ENCODE measurements around the gene SIAH3.

The SIAH3 gene

DNA sequence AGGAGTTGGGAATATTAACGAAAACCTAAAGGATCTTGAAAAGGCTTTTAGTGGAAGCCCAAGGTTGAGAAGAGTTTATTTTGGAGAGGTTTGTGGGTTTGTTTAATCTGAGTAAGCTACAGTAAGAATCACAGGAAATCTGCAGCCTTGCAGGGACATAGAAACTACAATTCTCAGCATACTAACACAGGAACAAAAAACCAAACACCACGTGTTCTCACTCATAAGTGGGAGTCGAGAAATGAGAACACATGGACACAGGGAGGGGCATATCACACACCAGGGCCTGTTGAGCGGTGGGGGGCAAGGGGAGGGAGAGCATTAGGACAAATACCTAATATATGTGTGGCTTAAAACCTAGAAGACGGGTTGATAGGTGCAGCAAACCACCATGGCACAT, 8.7 kb upstream of the SIAH3 start:
- DNase-seq: no peak

DNA sequence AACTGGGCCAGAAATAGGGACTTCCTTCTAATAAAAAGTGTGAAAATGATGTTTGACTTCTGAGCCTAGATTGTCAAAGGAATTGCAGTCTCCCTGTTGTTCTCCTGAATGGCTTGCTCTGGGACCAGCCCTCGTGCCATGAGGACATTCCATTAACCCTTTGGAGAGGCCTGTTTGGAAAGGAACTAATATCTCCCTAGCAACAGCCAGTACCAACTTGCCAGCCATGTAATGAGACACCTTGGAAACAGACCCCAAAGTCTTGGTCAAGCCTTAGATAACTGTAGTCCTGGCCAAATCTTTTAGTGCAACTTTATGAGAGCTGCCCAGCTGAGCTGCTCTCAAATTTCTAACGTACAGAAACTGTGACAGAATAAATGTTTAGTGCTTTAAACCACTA, 8.2 kb upstream of the SIAH3 start:
- no peak for DNase-seq

DNA sequence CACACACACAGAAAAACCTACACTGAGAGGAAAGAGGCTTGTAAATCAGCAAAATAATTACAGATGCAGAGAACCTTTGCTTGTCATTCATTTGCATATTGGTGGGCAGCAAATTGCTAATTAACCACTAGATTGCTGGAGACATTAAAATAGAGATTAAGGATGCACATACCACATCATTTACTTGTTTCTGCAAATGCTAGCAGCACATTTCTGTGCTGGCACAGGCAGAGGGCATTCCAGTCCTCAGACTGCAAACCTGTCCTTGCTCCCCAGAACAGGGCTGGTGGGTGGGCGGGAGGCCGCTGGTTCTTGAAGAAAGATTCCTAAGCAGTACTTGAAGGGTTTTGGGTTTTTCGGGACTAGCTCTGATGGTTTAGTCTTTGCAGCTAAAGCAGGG, 941 bp upstream of the SIAH3 start:
- DNase-seq: no peak

DNA sequence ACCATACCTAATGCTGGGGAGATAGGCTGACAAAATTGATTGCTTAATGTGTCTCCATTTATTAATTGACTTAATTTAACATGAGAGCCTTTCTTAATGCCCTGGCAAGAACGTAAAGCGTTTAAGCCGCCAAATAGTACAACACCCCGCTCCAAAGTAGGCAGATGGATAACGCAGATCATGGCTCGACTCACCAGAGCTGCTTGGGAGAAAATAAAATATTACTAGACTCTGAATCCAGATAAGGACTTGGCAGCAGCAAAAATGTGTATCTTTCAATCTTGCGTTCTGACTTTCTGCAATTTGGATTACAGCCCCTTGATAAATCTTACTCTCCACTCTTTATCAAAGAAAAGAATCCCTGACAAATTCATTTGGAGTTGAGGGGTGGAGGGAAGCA, 403 bp upstream of the SIAH3 start:
- DNase-seq: no peak

DNA sequence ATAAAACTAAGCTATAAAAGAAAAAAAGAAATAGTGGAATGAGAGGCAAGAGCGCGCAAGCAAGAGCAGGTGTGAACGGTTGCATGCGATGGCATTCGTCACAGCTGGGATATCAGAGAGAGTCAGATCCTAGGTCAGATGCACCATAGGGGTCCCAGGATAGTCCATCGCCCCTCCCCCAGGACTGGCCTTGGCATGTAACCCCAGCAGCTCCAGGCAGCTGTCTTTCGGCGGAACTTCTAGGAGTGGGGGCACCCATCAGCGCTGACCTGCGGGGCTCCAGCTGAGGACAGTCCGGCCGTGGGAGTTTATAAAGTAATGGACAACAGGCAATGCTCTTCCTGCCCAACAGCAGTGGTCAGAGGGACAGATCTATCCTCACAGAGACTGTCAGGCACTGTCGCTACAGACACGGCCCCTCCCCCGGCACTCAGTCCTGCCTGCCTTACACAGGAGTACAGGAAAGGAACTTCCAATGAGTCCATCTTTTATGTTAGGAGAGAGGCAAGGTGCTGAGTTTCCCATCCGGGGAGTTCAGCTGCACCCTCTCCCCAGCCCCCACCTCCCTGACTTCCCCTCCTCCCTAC, 1.4 kb downstream of the SIAH3 start:
- DNase-seq: no peak

DNA sequence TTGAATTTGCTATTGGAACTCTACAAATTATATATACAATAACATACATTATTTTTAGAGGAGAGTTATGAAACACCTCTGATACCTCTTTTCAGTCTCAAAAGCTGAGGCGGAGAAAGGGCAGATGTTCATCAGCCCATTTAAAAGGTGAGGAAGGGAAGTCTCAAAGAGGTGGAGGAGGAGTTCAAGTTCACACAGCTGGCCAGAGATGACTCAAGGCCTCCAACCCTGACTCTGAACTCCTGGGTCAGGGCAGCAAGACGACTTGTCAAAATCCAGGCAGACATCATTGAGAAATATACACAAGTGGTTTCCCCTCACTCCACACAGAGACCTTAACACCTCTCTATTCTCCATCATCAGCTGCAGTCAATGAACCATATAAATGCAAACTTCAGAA, 2.1 kb downstream of the SIAH3 start:
- no peak for DNase-seq

DNA sequence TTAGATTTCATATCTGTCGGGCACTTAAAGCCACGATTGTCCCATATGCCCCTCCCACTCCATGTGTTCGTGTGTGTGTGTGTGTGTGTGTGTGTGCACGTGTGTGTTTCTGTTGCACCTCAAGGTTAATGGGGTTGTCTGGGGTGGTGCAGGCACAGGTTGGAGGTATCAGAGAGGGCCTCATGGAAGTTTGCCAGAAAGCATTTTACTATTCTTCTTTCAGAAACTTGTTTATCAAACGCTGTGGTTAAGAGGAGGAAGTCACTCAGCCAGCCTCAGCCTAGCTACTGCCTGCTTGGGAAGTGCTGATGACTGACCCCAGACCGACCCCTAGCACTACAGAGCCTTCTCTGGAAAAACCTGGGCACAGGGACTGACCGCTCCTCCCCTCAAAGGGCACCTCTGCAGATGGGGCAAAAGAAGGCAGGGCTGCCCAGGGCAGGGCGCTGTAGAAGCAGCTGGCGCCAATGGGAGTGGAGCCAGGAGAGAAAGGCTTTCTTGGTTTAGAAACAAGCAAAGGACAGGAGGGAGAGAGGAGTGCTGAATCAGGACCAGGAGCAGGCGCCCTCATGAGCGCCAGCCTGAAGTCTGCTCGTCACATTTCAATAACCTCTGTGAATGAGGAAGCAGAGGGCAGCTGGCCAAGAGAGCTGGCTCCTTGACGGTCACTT, 3.9 kb downstream of the SIAH3 start:
- DNase-seq: no peak

DNA sequence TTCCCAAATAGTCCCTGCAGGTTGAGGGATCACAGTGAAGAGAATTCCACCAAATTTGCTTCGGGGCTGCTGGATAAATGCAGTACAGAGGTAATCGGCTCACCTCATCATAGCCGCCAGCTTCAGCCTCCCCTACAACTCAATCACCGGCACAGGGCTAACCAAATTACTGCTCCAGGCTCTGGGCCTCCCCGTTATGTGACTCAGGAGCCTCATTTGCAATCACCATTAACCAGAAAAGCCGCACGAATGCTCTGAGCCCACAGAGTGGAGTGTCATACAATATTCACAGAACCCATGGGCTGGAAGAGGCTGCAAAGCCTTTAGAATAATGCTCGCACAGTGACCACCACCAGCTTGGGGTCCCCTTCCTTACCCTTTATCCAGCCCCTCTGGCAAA, 4.9 kb downstream of the SIAH3 start:
- no peak for DNase-seq

DNA sequence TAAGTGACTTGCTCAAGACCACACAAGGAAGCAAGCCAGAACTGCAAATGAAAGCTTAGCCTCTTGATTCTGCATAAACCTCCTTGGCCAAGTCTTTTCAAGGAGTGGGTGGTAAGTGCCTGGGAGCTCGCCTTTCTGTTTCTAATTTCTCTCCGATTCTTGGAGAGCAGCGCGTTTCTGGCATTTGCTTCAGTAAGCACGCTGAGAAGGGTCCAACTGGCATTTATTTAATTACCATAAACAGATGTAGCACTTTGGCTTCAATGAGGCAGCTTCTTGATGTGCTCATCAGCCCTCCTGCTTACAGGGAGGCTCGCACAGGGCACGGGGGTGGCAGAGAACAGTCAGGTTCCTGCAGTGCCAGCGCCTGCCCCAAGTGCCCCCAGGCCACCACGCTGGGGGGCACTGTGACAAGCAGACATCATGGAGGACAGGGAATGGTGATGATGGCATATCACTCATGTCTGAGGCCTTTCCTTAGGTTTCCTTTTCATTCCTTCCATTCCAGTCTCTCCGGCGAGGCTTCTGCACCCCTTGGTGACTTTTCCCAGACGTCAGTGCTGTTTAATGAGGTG, 13.3 kb downstream of the SIAH3 start:
- DNase-seq: no peak

DNA sequence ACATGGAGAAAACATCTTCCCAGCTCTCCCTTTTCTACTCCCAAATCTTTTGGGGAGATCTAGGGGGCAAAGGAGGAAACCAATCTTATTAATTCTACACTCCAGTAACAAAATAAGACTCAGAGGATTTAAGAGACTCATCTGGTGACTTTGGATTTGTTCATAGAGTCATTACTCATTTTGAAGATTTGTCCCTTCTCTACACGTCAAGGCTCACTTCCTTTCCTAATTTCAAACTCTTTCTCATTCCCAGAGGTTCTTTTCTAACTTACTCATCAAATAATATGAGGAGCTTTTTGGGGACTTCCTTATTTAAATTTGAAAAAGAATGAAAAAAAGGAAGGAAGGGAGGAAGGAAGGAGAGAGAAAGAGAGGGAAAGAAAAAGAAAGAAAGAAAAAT, 14.4 kb downstream of the SIAH3 start:
- no peak for DNase-seq

DNA sequence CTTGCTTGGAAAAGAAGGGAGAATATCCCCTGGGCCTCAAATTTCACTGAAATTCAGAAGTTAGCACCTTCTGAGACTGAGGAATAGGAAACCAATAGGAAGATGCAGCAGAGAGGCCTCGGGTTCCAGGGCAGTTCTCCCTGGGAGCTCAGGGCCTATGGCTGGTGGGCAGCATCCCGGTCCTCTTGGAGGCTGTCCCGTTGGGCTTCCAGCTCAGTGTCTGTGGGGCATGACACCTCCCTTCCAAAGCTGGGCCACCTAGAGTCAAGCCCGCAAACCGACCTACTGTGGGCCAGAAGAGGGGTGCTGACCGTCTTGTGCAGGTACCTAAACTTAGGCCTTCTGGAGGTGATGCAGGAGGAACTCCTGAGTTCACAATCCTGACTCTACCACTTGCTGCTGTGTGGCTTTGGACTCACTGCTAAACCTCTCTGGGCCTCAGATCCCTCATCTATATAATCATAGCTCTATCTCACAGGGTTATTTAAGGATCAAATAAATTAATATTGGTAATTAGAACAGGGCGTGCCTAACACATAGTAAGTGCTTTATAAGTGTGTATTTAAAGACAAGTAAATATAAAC, 17.1 kb downstream of the SIAH3 start:
- DNase-seq: no peak

DNA sequence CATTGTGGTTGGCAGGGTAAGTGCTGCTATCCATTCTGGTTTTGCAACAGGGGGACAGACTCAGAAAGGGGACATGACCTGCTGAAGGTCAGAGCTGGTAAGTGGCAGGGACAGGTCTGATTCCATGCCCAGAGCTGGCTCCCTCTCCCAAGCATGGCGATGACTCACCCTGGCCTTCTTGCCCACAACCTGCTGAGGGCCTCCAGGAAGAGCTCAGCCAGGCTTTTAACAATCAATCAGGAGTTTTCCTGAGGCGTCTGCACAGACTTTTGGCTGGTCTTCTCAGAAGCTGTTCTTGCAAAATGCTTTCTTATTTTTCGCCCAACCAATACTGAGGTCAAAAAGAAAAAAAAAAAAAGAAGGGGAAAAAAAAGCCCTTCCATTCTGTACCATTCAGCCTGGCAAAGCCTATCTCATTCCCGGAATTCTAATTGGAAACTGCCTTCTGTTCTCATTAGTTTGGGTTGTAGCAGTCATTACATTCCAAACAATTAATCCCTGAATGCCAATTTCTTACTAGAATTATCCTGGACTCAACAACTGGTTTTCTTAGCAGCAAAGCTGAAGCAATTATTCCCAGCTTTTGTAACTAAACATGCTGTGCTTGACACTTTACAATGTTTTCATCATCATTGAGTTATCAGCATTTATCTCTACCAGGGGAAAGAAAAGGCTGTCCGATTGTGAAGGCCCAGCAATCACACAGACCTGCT, 17.7 kb downstream of the SIAH3 start:
- no peak for DNase-seq

DNA sequence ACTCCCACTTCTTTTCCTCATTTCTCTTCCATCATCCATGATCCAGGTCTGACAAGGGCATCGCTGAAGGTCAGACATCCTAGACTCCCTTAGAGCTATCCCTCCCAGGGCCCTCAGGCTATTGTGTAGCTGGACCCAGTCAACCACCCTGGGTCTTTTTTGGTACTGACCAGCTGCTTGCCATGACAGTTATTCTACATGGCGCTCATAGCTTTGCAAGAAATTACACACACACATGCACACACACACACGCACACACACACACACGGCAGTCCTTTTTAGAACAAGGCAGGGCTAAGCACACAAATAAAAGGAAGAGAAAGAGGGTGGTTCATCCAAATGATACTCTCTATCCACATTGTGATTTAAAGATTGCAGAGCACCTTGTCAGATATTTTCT, 18.3 kb downstream of the SIAH3 start:
- DNase-seq: no peak

DNA sequence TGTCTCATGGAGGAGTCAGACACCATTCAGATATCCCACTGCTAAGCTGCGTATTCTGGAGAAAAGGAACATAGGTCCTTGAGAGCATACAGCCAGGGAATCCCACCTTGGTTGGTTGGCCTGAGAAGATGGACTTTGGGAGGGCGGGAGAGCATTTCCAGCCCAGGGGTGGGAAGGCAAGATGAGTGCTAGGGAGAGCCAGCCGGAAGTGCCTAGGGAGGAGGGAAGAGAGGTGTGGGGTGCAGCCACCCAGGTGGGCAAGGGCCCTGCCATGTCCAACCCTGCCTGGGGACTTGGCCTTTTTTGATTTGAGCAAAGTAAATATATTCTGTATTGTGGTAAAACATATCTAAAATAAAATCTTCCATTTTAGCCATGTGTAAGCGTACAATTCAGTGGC, 19.7 kb downstream of the SIAH3 start:
- DNase-seq: no peak

DNA sequence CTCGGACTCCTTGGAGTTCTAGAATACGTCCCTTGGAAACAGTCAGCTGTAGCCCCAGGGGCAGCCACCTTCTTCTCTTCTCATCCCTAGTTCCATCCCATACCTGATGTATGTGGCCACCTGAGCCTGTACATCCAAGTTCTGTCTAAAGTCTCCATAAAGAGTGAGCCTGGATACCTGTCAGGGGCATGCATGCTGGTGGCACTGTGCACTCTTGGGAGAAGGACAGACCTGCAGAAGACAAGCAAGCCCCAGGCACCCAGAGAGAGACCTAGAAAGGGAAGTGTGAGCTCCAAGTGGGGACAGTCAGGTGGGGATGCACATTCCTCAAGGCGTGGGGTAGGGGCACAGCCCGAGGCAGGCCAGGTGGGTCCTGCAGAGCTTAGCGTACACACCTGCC, 21.4 kb downstream of the SIAH3 start:
- DNase-seq: no peak

DNA sequence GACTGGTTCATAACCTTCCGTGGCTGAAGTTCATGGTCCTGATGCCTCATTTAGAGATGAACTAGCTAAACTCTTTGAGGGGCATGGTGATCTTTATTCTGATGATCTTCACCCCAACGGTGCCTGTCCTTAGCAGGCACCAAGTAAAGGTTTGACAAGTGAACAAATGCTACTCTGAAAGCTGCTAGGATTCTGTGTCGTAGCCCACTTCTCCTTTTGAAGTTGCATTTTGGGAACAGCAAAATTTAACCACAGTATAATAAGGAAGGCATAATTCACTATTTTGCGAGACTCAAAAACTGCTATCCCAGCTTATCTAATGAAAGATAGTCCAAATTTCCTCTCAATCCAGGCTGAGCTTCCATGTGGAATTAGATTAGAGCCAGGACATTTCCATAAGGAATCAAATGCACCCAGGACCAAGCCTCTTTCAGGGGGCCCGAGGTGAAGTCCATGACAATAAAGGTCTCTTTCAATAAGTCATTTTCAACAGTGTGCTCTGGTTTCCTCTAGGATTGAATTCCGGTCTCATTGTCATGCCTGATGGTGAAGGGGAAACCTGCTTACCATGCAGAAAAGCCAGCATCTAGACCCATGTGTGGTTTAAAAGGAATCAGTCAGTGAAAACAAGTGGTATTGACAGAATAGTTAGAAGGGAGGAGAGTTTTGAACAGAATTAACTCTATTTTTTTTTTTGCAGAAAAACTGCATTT, 23.1 kb downstream of the SIAH3 start:
- no peak for DNase-seq

DNA sequence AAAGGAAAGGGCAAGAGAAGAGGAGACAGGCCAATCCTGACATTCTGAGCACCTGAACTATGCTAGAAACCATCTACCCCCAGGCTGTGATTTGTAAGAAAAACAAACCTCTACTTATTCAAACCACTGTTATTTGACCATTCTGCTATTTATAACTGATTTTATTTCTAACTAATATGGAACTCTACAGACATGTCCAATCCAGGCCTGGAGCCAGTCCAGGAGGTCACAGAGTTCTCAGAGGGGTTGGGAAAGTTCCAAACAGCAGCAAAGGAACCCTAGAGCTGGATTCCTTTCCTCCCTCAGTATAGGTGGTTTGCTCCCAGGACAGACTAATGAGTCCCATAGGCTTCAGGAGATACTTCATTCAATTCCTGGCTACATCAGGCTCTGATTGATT, 24.2 kb downstream of the SIAH3 start:
- DNase-seq: no peak

DNA sequence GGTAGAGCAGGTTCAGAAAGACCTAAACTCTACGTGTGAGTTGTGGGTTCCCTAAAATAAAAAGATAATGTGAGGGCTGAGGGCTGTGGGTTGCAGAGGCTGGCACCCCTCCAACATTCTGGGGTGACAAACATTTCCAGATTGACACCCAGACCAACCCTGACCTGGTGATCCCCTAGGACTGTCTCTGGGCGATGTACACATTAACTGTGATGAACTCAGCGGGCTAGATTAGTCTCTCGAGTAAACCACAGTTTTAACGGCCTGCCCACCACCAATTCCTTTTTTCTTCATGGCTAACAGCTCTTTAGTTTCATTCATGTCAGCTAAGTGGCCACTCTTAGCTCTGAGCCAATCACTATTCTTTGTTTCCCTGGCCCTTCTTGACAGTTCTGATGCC, 24.8 kb downstream of the SIAH3 start:
- DNase-seq: no peak

DNA sequence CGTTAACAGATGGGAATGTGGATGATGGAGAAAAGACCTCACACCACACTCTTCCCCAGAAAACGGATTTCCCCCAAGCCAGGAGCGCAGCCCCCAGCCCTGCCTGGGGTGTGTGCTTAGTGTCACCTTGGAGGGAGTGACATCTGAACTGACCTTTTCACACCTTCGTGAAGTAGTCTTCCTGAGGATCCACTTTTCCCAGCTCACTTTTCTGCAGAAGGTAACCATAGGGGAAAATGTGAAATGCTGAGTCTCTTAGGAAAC, 26.2 kb downstream of the SIAH3 start:
- DNase-seq: no peak

DNA sequence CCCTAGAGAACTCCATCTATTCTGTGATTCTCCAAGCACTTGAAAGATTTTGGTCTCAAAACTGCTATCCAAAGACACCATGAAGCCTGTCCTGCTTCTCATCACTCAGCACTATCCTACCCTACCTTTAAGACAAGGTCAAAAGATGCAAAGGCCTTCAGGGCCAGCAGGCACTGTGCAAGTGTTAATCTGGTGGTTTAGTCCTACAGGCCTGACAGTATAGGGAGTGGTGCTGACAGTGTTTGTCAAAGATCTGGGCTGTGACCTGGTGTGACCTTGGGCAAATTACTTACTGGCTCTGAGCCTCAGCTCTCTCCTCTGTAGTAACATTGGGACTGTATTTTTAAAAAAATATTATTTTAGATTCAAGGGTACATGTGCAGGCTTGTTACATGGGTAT, 28.0 kb downstream of the SIAH3 start:
- no peak for DNase-seq

DNA sequence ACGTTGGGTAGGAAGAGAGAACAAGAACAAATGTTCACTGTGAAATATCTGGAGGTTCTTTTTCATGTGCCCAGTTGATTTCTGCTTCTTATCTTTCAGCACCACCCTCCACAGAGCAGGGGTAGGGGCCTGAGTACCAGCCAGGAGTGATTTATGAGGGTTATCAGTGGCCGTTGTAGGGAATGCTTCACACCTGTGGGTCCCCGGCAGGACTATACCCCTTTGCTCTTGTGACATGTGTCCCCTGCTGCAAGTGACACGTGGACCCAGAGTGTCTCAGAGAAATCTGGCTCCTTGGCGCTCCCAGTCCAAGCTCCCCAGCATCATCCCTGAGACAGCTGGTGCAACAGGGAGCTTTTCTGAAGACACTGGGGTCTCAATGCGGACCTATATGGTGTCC, 29.7 kb downstream of the SIAH3 start:
- no peak for DNase-seq

DNA sequence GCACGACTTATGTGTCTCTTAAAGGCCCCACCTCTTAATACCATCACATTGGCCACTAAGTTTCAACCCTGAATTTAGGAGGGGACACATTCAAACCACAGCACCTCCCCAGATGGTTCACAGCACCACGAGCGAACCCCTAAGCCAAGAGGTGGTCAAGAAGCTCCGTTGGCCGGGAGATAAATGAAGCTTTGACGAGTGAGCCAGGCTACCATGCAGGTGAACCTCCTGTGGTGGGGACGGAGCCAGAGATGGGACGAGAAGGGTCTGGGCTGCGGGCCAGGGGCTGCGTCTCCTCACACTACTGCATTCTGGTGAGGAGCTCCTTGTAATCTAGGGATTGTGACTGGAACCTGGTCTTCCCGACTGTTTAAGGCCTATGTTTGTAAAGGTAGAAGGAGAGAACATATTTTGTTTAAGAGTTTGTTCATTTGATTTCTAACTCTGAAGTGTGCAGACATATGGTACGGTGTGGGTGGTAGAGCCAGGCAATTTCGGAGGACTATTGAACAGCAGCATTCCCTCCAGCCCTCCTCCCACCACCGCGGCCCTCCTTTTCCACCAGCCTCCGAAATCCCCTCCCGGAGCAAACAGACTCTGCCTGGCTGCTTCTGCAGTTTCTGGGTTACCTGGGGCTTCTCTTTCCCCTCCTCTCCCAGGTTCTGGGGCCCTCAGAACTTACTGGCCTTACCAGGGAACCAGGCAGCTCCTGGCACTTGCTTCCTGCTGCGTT, 31.3 kb downstream of the SIAH3 start:
- no peak for DNase-seq

DNA sequence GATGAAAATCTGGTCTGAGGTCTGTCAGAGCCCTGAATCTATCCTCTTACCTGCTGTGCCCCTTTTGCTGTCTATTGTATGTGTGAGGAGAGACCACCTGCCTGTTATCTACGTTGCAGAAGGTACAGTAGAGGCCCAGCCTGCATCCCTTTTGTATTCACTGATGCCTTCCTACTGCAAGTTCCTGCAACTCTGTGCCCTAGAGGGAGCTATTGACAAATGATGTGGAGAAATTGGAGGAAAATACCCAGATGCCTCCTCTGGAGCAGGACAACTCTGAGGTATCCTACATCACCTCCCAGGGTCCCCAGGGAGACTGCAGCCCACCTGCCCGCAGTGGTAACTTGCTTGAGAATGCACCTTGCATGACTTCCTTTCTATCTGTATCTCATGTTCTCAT, 33.7 kb downstream of the SIAH3 start:
- DNase-seq: no peak

All from stimulated activated naive CD4-positive, alpha-beta T cell treated with Interleukin-2 at 50 U/mL for 16 hours (primary cell).